ENCODE results near the gene NUP210L.

GRCh38 chr1:154137888-154138287 is 17.0 kb downstream of the NUP210L start:
- TF ChIP-seq CTCF (conservative IDR thresholded peaks at IDR 0.05; ENCODE audit: low read depth in 2 of 2) (no peak), EZH2 (IDR thresholded peaks at IDR 0.05; ENCODE audit: low read depth, unreplicated experiment) (no peak), EZH2phosphoT487 (IDR thresholded peaks at IDR 0.05; ENCODE audit: unreplicated experiment) (no peak), POLR2AphosphoS5 (IDR thresholded peaks at IDR 0.05; ENCODE audit: low read depth) (no peak), JUNB (IDR thresholded peaks at IDR 0.05; ENCODE audit: unreplicated experiment) (no peak), CREB1 (CRISPR knock-in tag; IDR thresholded peaks at IDR 0.05; ENCODE audit: low read depth) (no peak), REST (IDR thresholded peaks at IDR 0.05; ENCODE audit: unreplicated experiment) (no peak), ETS1 (IDR thresholded peaks at IDR 0.05) (no peak), ZNF114 (CRISPR knock-in tag; IDR thresholded peaks at IDR 0.05) (no peak)
